Neural cell (in vitro differentiated cells): ENCODE data around the gene GFER. TPM values are rescaled to one million over a fixed set of nuclear protein-coding genes. Genes with fewer than 3 reads are reported as not detected.
"Not testable (repeated sequence)": the region's sequence is repeated elsewhere in the genome, so short reads cannot be mapped to it uniquely, and the experiment has no call there.

Experiments used
- H2AFZ ChIP-seq: fragments of 200-600, 300-800 bp; sonication (generic), shearing (Covaris generic); 2 replicates; pipeline ENCODE4 v1.6.0; 2014; ENCODE audit warnings: low read depth, mild to moderate bottlenecking, antibody characterized with exemption, low read length, moderate library complexity
- H3F3A ChIP-seq: fragments of 200-600 bp; shearing (Covaris generic); 2 replicates; pipeline ENCODE4 v1.6.1; 2016; ENCODE audit warnings: mild to moderate bottlenecking, moderate library complexity, mixed read lengths, antibody characterized with exemption, low read length; ENCODE audit not compliant: insufficient read depth, poor library complexity, severe bottlenecking
- H3K27ac ChIP-seq: fragments of 200-600, 300-800 bp; sonication (generic), shearing (Covaris generic); 2 replicates; pipeline ENCODE4 v1.5.1; 2014; ENCODE audit warnings: mild to moderate bottlenecking, low read length, moderate library complexity
- H3K27me3 ChIP-seq: fragments of 300-800, 200-600 bp; sonication (generic), shearing (Covaris generic); 2 replicates; pipeline ENCODE4 v1.6.0; 2014; ENCODE audit warnings: mild to moderate bottlenecking, low read depth, low read length, moderate library complexity; ENCODE audit not compliant: insufficient read depth
- H3K36me3 ChIP-seq: fragments of 300-800, 200-600 bp; sonication (generic), shearing (Covaris generic); 2 replicates; pipeline ENCODE4 v1.5.1; 2014; ENCODE audit warnings: mild to moderate bottlenecking, antibody characterized with exemption, low read length, moderate library complexity; ENCODE audit not compliant: insufficient read depth
- H3K4me2 ChIP-seq: fragments of 300-800, 200-600 bp; sonication (generic), shearing (Covaris generic); 2 replicates; pipeline ENCODE4 v1.6.0; 2014; ENCODE audit warnings: mild to moderate bottlenecking, low read length
- H3K4me3 ChIP-seq: fragments of 300-800, 200-600 bp; sonication (generic), shearing (Covaris generic); 2 replicates; pipeline ENCODE4 v1.5.1; 2014; ENCODE audit warnings: mild to moderate bottlenecking, low read length, moderate library complexity
- H3K79me2 ChIP-seq: fragments of 200-600 bp; shearing (Covaris generic); replicated peaks from 2 replicates; pipeline ENCODE4 v1.6.0; 2014; ENCODE audit warnings: mild to moderate bottlenecking, low read length, moderate library complexity; ENCODE audit not compliant: insufficient read depth
- H3K9ac ChIP-seq: fragments of 300-800, 200-600 bp; sonication (generic), shearing (Covaris generic); 2 replicates; pipeline ENCODE4 v1.6.1; 2016; ENCODE audit warnings: mild to moderate bottlenecking, low read length, mixed read lengths
- H3K9me2 ChIP-seq: fragments of 200-600 bp; shearing (Covaris generic); 2 replicates; pipeline ENCODE4 v1.6.1; 2016; ENCODE audit warnings: mild to moderate bottlenecking, low read length, mixed read lengths; ENCODE audit not compliant: insufficient read depth
- H3K9me3 ChIP-seq: fragments of 200-600, 300-800 bp; sonication (generic), shearing (Covaris generic); 2 replicates; pipeline ENCODE4 v1.6.1; 2016; ENCODE audit warnings: mild to moderate bottlenecking, mixed run types, low read length, moderate library complexity, mixed read lengths
- H4K20me1 ChIP-seq: fragments of 200-600 bp; shearing (Covaris generic); 2 replicates; pipeline ENCODE4 v1.6.1; 2016; ENCODE audit warnings: mild to moderate bottlenecking, mixed run types; ENCODE audit not compliant: insufficient read depth
- CTCF ChIP-seq: fragments of 450-650 bp; IDR thresholded peaks from 2 replicates; pipeline ENCODE4 v1.5.1; 2014; ENCODE audit warnings: antibody characterized with exemption, mild to moderate bottlenecking, moderate library complexity; ENCODE audit not compliant: poor library complexity, severe bottlenecking
- EP300 ChIP-seq: fragments of 450-650 bp; conservative IDR thresholded peaks from 2 replicates; pipeline ENCODE4 v1.6.1; 2014; ENCODE audit warnings: antibody characterized with exemption, mild to moderate bottlenecking, moderate library complexity; ENCODE audit not compliant: poor library complexity, severe bottlenecking
- EZH2 ChIP-seq: fragments of 200-600, 300-800 bp; shearing (Covaris generic), sonication (generic); IDR thresholded peaks from 2 replicates; pipeline ENCODE4 v1.6.1; 2014; ENCODE audit warnings: antibody characterized with exemption, low read length, borderline replicate concordance, mild to moderate bottlenecking; ENCODE audit not compliant: insufficient read depth, poor library complexity, severe bottlenecking
- MXI1 ChIP-seq: fragments of 450-650 bp; conservative IDR thresholded peaks from 2 replicates; pipeline ENCODE4 v1.6.1; 2014; ENCODE audit warnings: antibody characterized with exemption, mild to moderate bottlenecking; ENCODE audit not compliant: poor library complexity, severe bottlenecking
- POLR2AphosphoS5 ChIP-seq: IDR thresholded peaks from 2 replicates; pipeline ENCODE4 v1.6.1; 2012
- RAD21 ChIP-seq: fragments of 450-650 bp; conservative IDR thresholded peaks from 2 replicates; pipeline ENCODE4 v1.6.1; 2014; ENCODE audit warnings: antibody characterized with exemption, mild to moderate bottlenecking, moderate library complexity
- REST ChIP-seq: IDR thresholded peaks from 2 replicates; pipeline ENCODE4 v1.6.1; 2012; ENCODE audit warnings: borderline replicate concordance
- SMC3 ChIP-seq: fragments of 450-650 bp; conservative IDR thresholded peaks from 2 replicates; pipeline ENCODE4 v1.6.1; 2014; ENCODE audit warnings: antibody characterized with exemption, mild to moderate bottlenecking, moderate library complexity; ENCODE audit not compliant: poor library complexity
- TAF1 ChIP-seq: IDR thresholded peaks from 2 replicates; pipeline ENCODE4 v1.6.1; 2012; ENCODE audit warnings: low read depth
- polyA plus RNA-seq: library from polyadenylated mRNA; depleted of rRNA; stranded (reverse); fragments of >200 nt; gene quantifications from 2 replicates; pipeline ENCODE4 v1.2.3, GENCODE V29; 2014

Gene GFER
- polyA plus RNA-seq, 1 donor from 2014 or later, result 37.8 TPM

- H3K27ac ChIP-seq, H3K4me2 ChIP-seq: not testable (repeated sequence)
- peaks cover 32% of the 10 kb centered on the region for H3K79me2 ChIP-seq
Observed at GRCh38 chr16:2011726-2012125, 27.7 kb downstream of the GFER start.

GRCh38 chr16:2013527-2013926 lies 29.5 kb downstream of the GFER start:
- Histone ChIP-seq H3K4me2 (no peak overlapping the region), H3K27ac (no peak overlapping the region)

More at GRCh38 chr16:2011726-2012125, 27.7 kb downstream of the GFER start:
- not testable (repeated sequence) for H3K4me3 ChIP-seq, H4K20me1 ChIP-seq, H3K9me3 ChIP-seq, H3K36me3 ChIP-seq, H2AFZ ChIP-seq, H3K9ac ChIP-seq, H3K9me2 ChIP-seq, H3K27me3 ChIP-seq, H3F3A ChIP-seq

More at GRCh38 chr16:2013527-2013926, 29.5 kb downstream of the GFER start:
- H3K9me2 ChIP-seq, result no peaks in the 10 kb centered on the region
- H3K36me3 ChIP-seq, result no peaks in the 10 kb centered on the region
- no peak overlapping the region for H2AFZ ChIP-seq
- no peaks in the 10 kb centered on the region for H4K20me1 ChIP-seq
- no peak overlapping the region for H3K9ac ChIP-seq
- TF ChIP-seq REST (no peak), POLR2AphosphoS5 (no peak), SMC3 (no peak), TAF1 (no peak), RAD21 (no peak), CTCF (no peak), EP300 (no peak), MXI1 (no peak), EZH2 (no peak)
- H3K79me2 ChIP-seq, result peaks cover 14% of the 10 kb centered on the region
- H3K27me3 ChIP-seq, result peaks cover 10% of the 10 kb centered on the region
- no peaks in the 10 kb centered on the region for H3K9me3 ChIP-seq
- H3F3A ChIP-seq, result no peaks in the 10 kb centered on the region
- H3K4me3 ChIP-seq, result no peak overlapping the region
